H9 (cell line): ENCODE results near the gene PTPRN2. TPM values are rescaled to one million over a fixed set of nuclear protein-coding genes. Genes with fewer than 3 reads are reported as not detected.

ENCODE experiments used
- DNase-seq: peaks from one replicate; pipeline ENCODE4 v3.0.0-alpha.2; 2017
- H2AFZ ChIP-seq: one replicate; pipeline ENCODE4 v1.6.1; 2013; ENCODE audit warnings: mild to moderate bottlenecking, low read length, control low read depth, moderate library complexity
- H2AK5ac ChIP-seq: 2 replicates; pipeline ENCODE4 v1.6.1; 2013; ENCODE audit warnings: low read length, control low read depth, mixed read lengths; ENCODE audit not compliant: insufficient read length
- H2BK120ac ChIP-seq: one replicate; pipeline ENCODE4 v1.6.1; 2013; ENCODE audit warnings: low read depth, mild to moderate bottlenecking, low read length, control low read depth, inconsistent platforms; ENCODE audit not compliant: poor library complexity, severe bottlenecking
- H2BK12ac ChIP-seq: 2 replicates; pipeline ENCODE4 v1.6.1; 2013; ENCODE audit warnings: low read length, control low read depth, mixed read lengths, low read depth; ENCODE audit not compliant: insufficient read length
- H2BK15ac ChIP-seq: 2 replicates; pipeline ENCODE4 v1.6.1; 2013; ENCODE audit warnings: low read depth, low read length, control low read depth
- H2BK20ac ChIP-seq: one replicate; pipeline ENCODE4 v1.6.1; 2013; ENCODE audit warnings: low read depth, mild to moderate bottlenecking, low read length, control low read depth, inconsistent platforms; ENCODE audit not compliant: poor library complexity, severe bottlenecking
- H2BK5ac ChIP-seq: 2 replicates; pipeline ENCODE4 v1.6.1; 2013; ENCODE audit warnings: low read length, control low read depth, mixed read lengths; ENCODE audit not compliant: insufficient read length
- H3K14ac ChIP-seq: 2 replicates; pipeline ENCODE4 v1.6.1; 2013; ENCODE audit warnings: low read length, control low read depth; ENCODE audit not compliant: insufficient read depth
- H3K18ac ChIP-seq: 2 replicates; pipeline ENCODE4 v1.6.1; 2013; ENCODE audit warnings: low read depth, mild to moderate bottlenecking, mixed read lengths, low read length, control low read depth; ENCODE audit not compliant: insufficient read length
- H3K23ac ChIP-seq: 2 replicates; pipeline ENCODE4 v1.6.1; 2013; ENCODE audit warnings: low read length, control low read depth, mixed read lengths, low read depth; ENCODE audit not compliant: insufficient read length
- H3K23me2 ChIP-seq: 2 replicates; pipeline ENCODE4 v1.6.1; 2013; ENCODE audit warnings: low read depth, mild to moderate bottlenecking, mixed read lengths, low read length, control low read depth; ENCODE audit not compliant: insufficient read length, poor library complexity, severe bottlenecking
- H3K27ac ChIP-seq: 2 replicates; pipeline ENCODE4 v1.5.1; 2013; ENCODE audit warnings: low read length, control low read depth, mixed read lengths, low read depth; ENCODE audit not compliant: insufficient read length
- H3K27me3 ChIP-seq: 2 replicates; pipeline ENCODE4 v1.6.1; 2013; ENCODE audit warnings: low read length, control low read depth, inconsistent platforms; ENCODE audit not compliant: insufficient read depth
- H3K4ac ChIP-seq: 2 replicates; pipeline ENCODE4 v1.6.1; 2013; ENCODE audit warnings: low read depth, mild to moderate bottlenecking, control low read depth, inconsistent platforms, low read length, moderate library complexity
- H3K4me1 ChIP-seq: 2 replicates; pipeline ENCODE4 v1.6.1; 2013; ENCODE audit warnings: low read length, control low read depth, inconsistent platforms; ENCODE audit not compliant: insufficient read depth
- H3K4me2 ChIP-seq: 2 replicates; pipeline ENCODE4 v1.6.1; 2013; ENCODE audit warnings: low read length, control low read depth, mixed read lengths; ENCODE audit not compliant: insufficient read length, insufficient read depth
- H3K56ac ChIP-seq: 2 replicates; pipeline ENCODE4 v1.6.1; 2013; ENCODE audit warnings: low read depth, mild to moderate bottlenecking, mixed read lengths, low read length, control low read depth; ENCODE audit not compliant: insufficient read length
- H3K79me1 ChIP-seq: 2 replicates; pipeline ENCODE4 v1.6.1; 2013; ENCODE audit warnings: low read depth, mild to moderate bottlenecking, moderate library complexity, low read length, control low read depth, inconsistent platforms; ENCODE audit not compliant: insufficient read depth, poor library complexity, severe bottlenecking
- H3K79me2 ChIP-seq: 2 replicates; pipeline ENCODE4 v1.6.1; 2013; ENCODE audit warnings: low read length, control low read depth, inconsistent platforms; ENCODE audit not compliant: insufficient read depth
- H3K9ac ChIP-seq: 2 replicates; pipeline ENCODE4 v1.6.1; 2013; ENCODE audit warnings: low read length, control low read depth, mixed read lengths; ENCODE audit not compliant: insufficient read length; ENCODE audit errors: extremely low read depth
- H3K9me3 ChIP-seq: one replicate; pipeline ENCODE4 v1.6.1; 2013; ENCODE audit warnings: low read depth, low read length, inconsistent platforms; ENCODE audit not compliant: control insufficient read depth
- H3T11ph ChIP-seq: one replicate; pipeline ENCODE4 v1.6.1; 2013; ENCODE audit warnings: mild to moderate bottlenecking, low read length, control low read depth, inconsistent platforms
- H4K20me1 ChIP-seq: one replicate; pipeline ENCODE4 v1.6.1; 2013; ENCODE audit not compliant: control insufficient read depth, insufficient read length, insufficient read depth
- H4K5ac ChIP-seq: 2 replicates; pipeline ENCODE4 v1.6.1; 2013; ENCODE audit warnings: low read depth, mild to moderate bottlenecking, mixed read lengths, low read length, control low read depth; ENCODE audit not compliant: insufficient read length
- H4K8ac ChIP-seq: replicated peaks from 2 replicates; pipeline ENCODE4 v1.6.1; 2013; ENCODE audit warnings: low read length, control low read depth, mixed read lengths, low read depth; ENCODE audit not compliant: insufficient read length
- H4K91ac ChIP-seq: 2 replicates; pipeline ENCODE4 v1.6.1; 2013; ENCODE audit warnings: low read depth, mild to moderate bottlenecking, moderate library complexity, mixed read lengths, low read length, control low read depth; ENCODE audit not compliant: insufficient read length
- H3K27ac Mint-ChIP-seq, 3 experiments: 2 replicates in 2 of 3; 3 replicates in 1 of 3; pipeline ENCODE4 v1.8.0; 2020 to 2021; ENCODE audit warnings: mixed read lengths in 3 of 3, mild to moderate bottlenecking in 1 of 3, moderate library complexity in 1 of 3
- H3K27me3 Mint-ChIP-seq: 2 replicates; pipeline ENCODE4 v1.8.0; 2021; ENCODE audit warnings: low read depth, mild to moderate bottlenecking, moderate library complexity, mixed read lengths
- H3K36me3 Mint-ChIP-seq, 3 experiments: 2 replicates in 2 of 3; 3 replicates in 1 of 3; pipeline ENCODE4 v1.8.0; 2020 to 2021; ENCODE audit warnings: low read depth in 3 of 3, mixed read lengths in 3 of 3; ENCODE audit not compliant: insufficient read depth in 1 of 3
- H3K4me1 Mint-ChIP-seq, 2 experiments: 2 replicates each; pipeline ENCODE4 v1.8.0; 2020; ENCODE audit warnings: mixed read lengths in 2 of 2
- H3K4me3 Mint-ChIP-seq, 2 experiments: 2 replicates in 1 of 2; 3 replicates in 1 of 2; pipeline ENCODE4 v1.8.0; 2020 to 2021; ENCODE audit warnings: mild to moderate bottlenecking in 2 of 2, mixed read lengths in 2 of 2, moderate library complexity in 1 of 2
- H3K9me3 Mint-ChIP-seq, 2 experiments: 2 replicates in 1 of 2; 3 replicates in 1 of 2; pipeline ENCODE4 v1.8.0; 2020; ENCODE audit warnings: mild to moderate bottlenecking in 2 of 2, mixed read lengths in 2 of 2, moderate library complexity in 1 of 2
- CTCF ChIP-seq: fragments of 200-600 bp; sonication (generic); conservative IDR thresholded peaks from 3 replicates; pipeline ENCODE4 v1.8.0; 2021; ENCODE audit warnings: antibody characterized with exemption, mild to moderate bottlenecking
- WGBS: extraction: QIAGEN DNeasy Blood & Tissue Kit; methylation state at CpG from one replicate; pipeline ENCODE4 v1.1.7; 2013; ENCODE audit warnings: missing lambda C conversion rate, low lambda C conversion rate, mixed read lengths; ENCODE audit not compliant: insufficient read length; ENCODE audit errors: extremely low coverage; 5-methylcytosine and 5-hydroxymethylcytosine counted together
- total RNA-seq: library from RNA; stranded (reverse); gene quantifications from 2 replicates; pipeline ENCODE4 v1.2.1, GENCODE V29; 2021

PTPRN2 gene
- total RNA-seq, 1 experiment from 2014 or later: 5.2 TPM

- H3K23ac ChIP-seq: no peak overlapping the region
- H2BK20ac ChIP-seq: no peak overlapping the region
- no peak overlapping the region for H2AK5ac ChIP-seq
- H3K27ac ChIP-seq: no peak overlapping the region
- no CpG with 5 or more reads among the region's 9 CpGs for WGBS
- H3K79me2 ChIP-seq: no peaks in the 10 kb centered on the region
- H2BK5ac ChIP-seq: no peak overlapping the region
- H2BK12ac ChIP-seq: no peak overlapping the region
- H4K20me1 ChIP-seq: no peaks in the 10 kb centered on the region
- H3K4me2 ChIP-seq: no peak overlapping the region
- no peak overlapping the region for H4K5ac ChIP-seq
- no peaks in the 10 kb centered on the region for H3K27me3 ChIP-seq
- H2AFZ ChIP-seq: no peak overlapping the region
- DNase-seq: no peak
- no peak overlapping the region for H3K18ac ChIP-seq
- H3K56ac ChIP-seq: no peak overlapping the region
- Mint-ChIP-seq H3K4me3 (no peak overlapping the region), H3K36me3 (peaks cover 16 to 23% (median 16%) of the 10 kb centered on the region in 3 experiments), H3K27me3 (peaks cover 6% of the 10 kb centered on the region; the same call in 1 of the 2 replicates), H3K27ac (no peak overlapping the region; a peak in 1 of 7 replicates), H3K4me1 (peaks cover 0 to 3% of the 10 kb centered on the region in 2 experiments; a peak in 1 of 4 replicates), H3K9me3 (peaks cover 21 to 30% of the 10 kb centered on the region in 2 experiments)
- H2BK120ac ChIP-seq: no peak overlapping the region
- H3K79me1 ChIP-seq: no peaks in the 10 kb centered on the region
- H3K4me1 ChIP-seq: no peaks in the 10 kb centered on the region
- H3K14ac ChIP-seq: no peak overlapping the region; the same call in 1 of the 2 replicates
- no peak overlapping the region for H4K91ac ChIP-seq
- H3K9ac ChIP-seq: no peak overlapping the region
- no peak overlapping the region for H4K8ac ChIP-seq
- no peak overlapping the region for H3K4ac ChIP-seq
- H2BK15ac ChIP-seq: no peak overlapping the region
- H3K23me2 ChIP-seq: no peaks in the 10 kb centered on the region
- no peak for TF ChIP-seq CTCF
- H3T11ph ChIP-seq: no peak overlapping the region
- no peaks in the 10 kb centered on the region for H3K9me3 ChIP-seq
Observed at GRCh38 chr7:158068853-158069252, 518.8 kb downstream of the PTPRN2 start.
